Endothelial cell (in vitro differentiated cells): ENCODE data around the gene AP5B1. TPM values are rescaled to one million over a fixed set of nuclear protein-coding genes. Genes with fewer than 3 reads are reported as not detected.

Experiments used
- DNase-seq: peaks from one replicate; pipeline ENCODE4 v3.0.0; 2021; ENCODE audit warnings: low spot score
- H3K27ac Mint-ChIP-seq: one replicate; pipeline ENCODE4 v1.8.0; 2021; ENCODE audit warnings: mixed read lengths, inconsistent platforms; ENCODE audit not compliant: unreplicated experiment
- H3K27me3 Mint-ChIP-seq: one replicate; pipeline ENCODE4 v1.8.0; 2021; ENCODE audit warnings: mild to moderate bottlenecking, moderate library complexity, mixed read lengths, inconsistent platforms; ENCODE audit not compliant: unreplicated experiment
- H3K36me3 Mint-ChIP-seq: one replicate; pipeline ENCODE4 v1.8.0; 2021; ENCODE audit warnings: mild to moderate bottlenecking, low read depth, mixed read lengths, inconsistent platforms; ENCODE audit not compliant: unreplicated experiment
- H3K4me1 Mint-ChIP-seq: one replicate; pipeline ENCODE4 v1.8.0; 2021; ENCODE audit warnings: mild to moderate bottlenecking, mixed read lengths, inconsistent platforms; ENCODE audit not compliant: unreplicated experiment
- H3K4me3 Mint-ChIP-seq: one replicate; pipeline ENCODE4 v1.8.0; 2021; ENCODE audit warnings: mild to moderate bottlenecking, mixed read lengths, inconsistent platforms; ENCODE audit not compliant: unreplicated experiment
- H3K9me3 Mint-ChIP-seq: one replicate; pipeline ENCODE4 v1.8.0; 2021; ENCODE audit warnings: mixed read lengths, inconsistent platforms; ENCODE audit not compliant: unreplicated experiment
- CTCF ChIP-seq: fragments of 200-600 bp; sonication (generic); IDR thresholded peaks from one replicate; pipeline ENCODE4 v1.5.0; 2021; ENCODE audit warnings: antibody characterized with exemption; ENCODE audit not compliant: unreplicated experiment
- total RNA-seq: library from RNA; stranded (reverse); fragmentation: NEBNext Ultra II Directional; extraction: Animal tissue kit (Norgen Biotek cat#: 25700); gene quantifications from one replicate; pipeline ENCODE4 v1.2.1, GENCODE V29; 2021; ENCODE audit not compliant: unreplicated experiment

Gene AP5B1
- total RNA-seq, 1 donor from 2014 or later: 3.4 TPM

GRCh38 chr11:65794570-65795510, 14.1 kb upstream of the AP5B1 start:
- no peak for DNase-seq
- H3K27ac Mint-ChIP-seq: no peak overlapping the region
- H3K9me3 Mint-ChIP-seq: no peaks in the 10 kb centered on the region
- no peak overlapping the region for H3K4me3 Mint-ChIP-seq
- no peak for TF ChIP-seq CTCF
- peaks cover 12% of the 10 kb centered on the region for H3K27me3 Mint-ChIP-seq
- H3K36me3 Mint-ChIP-seq: peaks cover 4% of the 10 kb centered on the region
- no peaks in the 10 kb centered on the region for H3K4me1 Mint-ChIP-seq

- H3K9me3 Mint-ChIP-seq: no peaks in the 10 kb centered on the region
- peaks cover 4% of the 10 kb centered on the region for H3K36me3 Mint-ChIP-seq
- no peak for DNase-seq
- no peak overlapping the region for H3K4me3 Mint-ChIP-seq
- H3K27me3 Mint-ChIP-seq: peaks cover 14% of the 10 kb centered on the region
- no peak for TF ChIP-seq CTCF
- H3K27ac Mint-ChIP-seq: no peak overlapping the region
- no peaks in the 10 kb centered on the region for H3K4me1 Mint-ChIP-seq
Observed at GRCh38 chr11:65793625-65794400, 13.0 kb upstream of the AP5B1 start.

- no peak for DNase-seq
- Mint-ChIP-seq H3K4me1 (no peaks in the 10 kb centered on the region), H3K9me3 (no peaks in the 10 kb centered on the region), H3K36me3 (peaks cover 4% of the 10 kb centered on the region), H3K27me3 (peaks cover 14% of the 10 kb centered on the region), H3K27ac (no peak overlapping the region), H3K4me3 (no peak overlapping the region)
- TF ChIP-seq CTCF: no peak
Observed at GRCh38 chr11:65793144-65793581, 12.4 kb upstream of the AP5B1 start.

GRCh38 chr11:65792456-65792855, 11.7 kb upstream of the AP5B1 start:
- Mint-ChIP-seq H3K4me3 (no peak overlapping the region), H3K9me3 (no peaks in the 10 kb centered on the region), H3K27me3 (peaks cover 11% of the 10 kb centered on the region), H3K4me1 (no peaks in the 10 kb centered on the region), H3K27ac (no peak overlapping the region), H3K36me3 (peaks cover 4% of the 10 kb centered on the region)
- TF ChIP-seq CTCF: no peak
- DNase-seq: no peak
